Heart left ventricle (tissue), 16 donors: ENCODE measurements around the gene THBS1. TPM values are rescaled to one million over a fixed set of nuclear protein-coding genes. Genes with fewer than 3 reads are reported as not detected.

ENCODE experiments used
- ATAC-seq, 4 donors: fragments of 200-7000 bp; cut with Tn5 transposase; one replicate each; pipeline ENCODE4 v1.9.1; 2020 to 2022; ENCODE audit warnings: moderate library complexity in 4 of 4, mild to moderate bottlenecking in 3 of 4, moderate number of reproducible peaks in 1 of 4
- DNase-seq, 5 donors: peaks; one replicate each; pipeline ENCODE4 v3.0.0-alpha.2; 2020
- H3K27ac ChIP-seq, 12 donors: fragments of 200-600 bp; sonication (generic) in 4 of 12; one replicate each; pipeline versions ENCODE4 v1.5.0 to v1.8.0; 2016 to 2022; ENCODE audit warnings: mild to moderate bottlenecking in 2 of 12
- H3K27me3 ChIP-seq, 9 donors: fragments of 200-600 bp; sonication (generic) in 2 of 9; one replicate each; pipeline versions ENCODE4 v1.5.1 to v1.8.0; 2016 to 2022; ENCODE audit warnings: mild to moderate bottlenecking in 3 of 9
- H3K36me3 ChIP-seq, 9 donors: fragments of 200-600 bp; sonication (generic) in 2 of 9; one replicate each; pipeline versions ENCODE4 v1.5.0 to v1.8.0; 2018 to 2022; ENCODE audit warnings: mild to moderate bottlenecking in 2 of 9
- H3K4me1 ChIP-seq, 12 donors: fragments of 200-600 bp; sonication (generic) in 4 of 12; one replicate each; pipeline versions ENCODE4 v1.5.0 to v1.8.0; 2016 to 2022; ENCODE audit warnings: mild to moderate bottlenecking in 3 of 12
- H3K4me3 ChIP-seq, 12 donors: fragments of 200-600 bp; sonication (generic) in 4 of 12; one replicate each; pipeline versions ENCODE4 v1.5.0 to v1.8.0; 2017 to 2022; ENCODE audit warnings: mild to moderate bottlenecking in 9 of 12, moderate library complexity in 4 of 12
- H3K9me3 ChIP-seq, 12 donors: fragments of 200-600 bp; sonication (generic) in 4 of 12; one replicate each; pipeline versions ENCODE4 v1.5.0 to v1.8.0; 2016 to 2022; ENCODE audit warnings: mild to moderate bottlenecking in 1 of 12
- CTCF ChIP-seq, 12 donors: fragments of 200-600 bp; sonication (generic) in 4 of 12; IDR thresholded peaks; one replicate each; pipeline versions ENCODE4 v1.5.0 to v1.8.0; 2018 to 2022; ENCODE audit warnings: antibody characterized with exemption in 12 of 12, mild to moderate bottlenecking in 5 of 12
- POLR2A ChIP-seq, 2 donors: fragments of 450-650 bp; IDR thresholded peaks; one replicate each; pipeline ENCODE4 v1.6.1; 2017; ENCODE audit warnings: antibody characterized with exemption in 2 of 2, mild to moderate bottlenecking in 2 of 2, moderate library complexity in 2 of 2
- WGBS, 4 donors: extraction: QIAGEN DNeasy Blood & Tissue Kit in 2 of 4; methylation state at CpG; one replicate each; pipeline versions ENCODE4 v1.1.5 to v1.1.7; 2013 to 2018; 5-methylcytosine and 5-hydroxymethylcytosine counted together
- intact Hi-C, 10 donors: fragments of 100-400 bp; cut with DNase I; formaldehyde crosslinking; loops; one replicate each; pipeline versions ENCODE4 v1.11.1 to v1.14.2; 2022
- polyA plus RNA-seq, 2 donors: library from polyadenylated mRNA; stranded (reverse); fragments of 200-250 nt; gene quantifications; one replicate each; pipeline ENCODE4 v1.2.3, GENCODE V29; 2013
- total RNA-seq, 9 donors: library from RNA; depleted of rRNA in 2 of 9; stranded (reverse); fragments of >200 nt in 2 of 9; fragmentation: NEBNext Ultra II Directional in 3 of 9; extraction: Animal tissue kit (Norgen Biotek cat#: 25700) in 3 of 9; gene quantifications; one replicate each; pipeline versions ENCODE4 v1.1.0 to v1.2.4, GENCODE V29; 2016 to 2023
- donor health status: ischemic (EF 13 %, LVEDD 7.1; RV severe dilation, severe dysfunction).
- donor health status: healthy with polysubstance abuse.
- donor health status: DM: no; HTN: yes; CAD: no.
- donor health status: DM: no; HTN: no; CAD: no.
- donor health status: ischemic (EF 25% LVEDD 6.9; RV normal size, moderate dysfunction).
- donor health status: ischemic (EF 25% LVEDD 5.7; RV mildly dilated, moderate dysfunction).
- donor health status: healthy.
- donor health status: DM: yes; HTN: yes; CAD: no.
- donor health status: ischemic (EF 35%, LVEDD 5.7; RV mildly dilated, moderate dysfunction).
- donor health status: nonischemic (EF 11% LVEDD 7.7; RV severe dilation, severe dysfunction).
- donor health status: DM: yes; HTN: yes; CAD: no.
- donor health status: PGD.
- donor health status: ischemic (EF 29% LVEDD 5.4; RV normal size, mild dysfunction).
- donor health status: nonischemic (EF 23%, LVEDD 6.1; RV moderate dilation, normal function).

The THBS1 gene
- total and polyA plus RNA-seq, 11 donors, result 8.5 to 573 (median 160) TPM

- Histone ChIP-seq H3K27ac (peak overlapping the region; percentile 19 to 95 (median 62)), H3K27me3 (no peaks in the 10 kb centered on the region), H3K9me3 (no peaks in the 10 kb centered on the region), H3K36me3 (no peaks in the 10 kb centered on the region), H3K4me3 (no peak overlapping the region), H3K4me1 (peaks cover 3 to 73% (median 49%) of the 10 kb centered on the region in 12 donors)
- intact Hi-C loops, result loop anchor here in 1 of 10 donors (5.0 kb wide), 1 partner anchor 57 kb away; no protein-coding TSS in a partner anchor
- 43 to 48% (median 45%) methylated on average over 4 of the region's 4 CpGs for WGBS, 4 donors
- ATAC-seq (peak in 2 of 4 donors; percentile 1), DNase-seq (no peak)
- no peak for TF ChIP-seq POLR2A (IDR thresholded peaks at IDR 0.05)
- TF ChIP-seq CTCF (IDR thresholded peaks at IDR 0.05), result no peak
Measured at GRCh38 chr15:39625451-39625850, 44.6 kb downstream of the THBS1 start.

DNA sequence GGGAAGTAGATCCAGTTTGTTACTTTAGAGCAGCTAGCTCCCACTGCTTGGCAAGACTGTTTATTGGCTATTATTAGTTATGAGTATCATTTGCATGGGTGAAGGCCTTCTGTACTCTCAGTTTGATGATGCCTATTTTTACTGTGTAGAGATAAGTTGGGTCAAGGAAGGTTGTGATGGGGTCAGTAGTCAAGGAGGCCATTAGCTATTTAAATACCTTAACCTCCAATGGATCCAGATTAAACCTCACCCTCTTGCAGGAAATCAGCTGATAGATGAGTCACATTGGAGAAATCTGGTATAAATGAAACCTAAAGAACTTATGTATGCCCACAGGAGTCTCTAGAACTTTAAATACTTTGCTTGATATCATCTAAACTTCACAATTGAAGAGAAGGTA, 45.0 kb downstream of the THBS1 start:
- ATAC-seq, result peak in 2 of 4 donors; percentile 40 to 52
- Histone ChIP-seq H3K36me3 (no peaks in the 10 kb centered on the region), H3K27ac (peak overlapping the region in 11 of 12 donors; percentile 19 to 95 (median 64)), H3K27me3 (no peaks in the 10 kb centered on the region), H3K4me1 (peaks cover 3 to 73% (median 49%) of the 10 kb centered on the region in 12 donors), H3K4me3 (no peak overlapping the region), H3K9me3 (no peaks in the 10 kb centered on the region)
- intact Hi-C loops, result loop anchor here in 1 of 10 donors (5.0 kb wide), 1 partner anchor 56 kb away; no protein-coding TSS in a partner anchor
- no peak for DNase-seq
- TF ChIP-seq CTCF (IDR thresholded peaks at IDR 0.05), result no peak
- no peak for TF ChIP-seq POLR2A (IDR thresholded peaks at IDR 0.05)

GRCh38 chr15:39627451-39628143, 46.7 kb downstream of the THBS1 start:
- peaks cover 3 to 63% (median 45%) of the 10 kb centered on the region in 12 donors for H3K4me1 ChIP-seq
- WGBS, 4 donors, result 59 to 65% (median 60%) methylated on average over 3 of the region's 3 CpGs
- DNase-seq, result peak in 1 of 5 donors; percentile 37

More at GRCh38 chr15:39627451-39628143, 46.7 kb downstream of the THBS1 start:
- no peaks in the 10 kb centered on the region for H3K9me3 ChIP-seq
- intact Hi-C loops, result loop anchor here in 1 of 10 donors (5.0 kb wide), 1 partner anchor 55 kb away; no protein-coding TSS in a partner anchor
- TF ChIP-seq POLR2A (IDR thresholded peaks at IDR 0.05), result no peak
- TF ChIP-seq CTCF (IDR thresholded peaks at IDR 0.05), result no peak
- H3K36me3 ChIP-seq, result no peaks in the 10 kb centered on the region
- no peaks in the 10 kb centered on the region for H3K27me3 ChIP-seq
- H3K27ac ChIP-seq, result peak overlapping the region; percentile 67 to 95 (median 76)
- no peak overlapping the region for H3K4me3 ChIP-seq
- ATAC-seq, result peak; percentile 8 to 46 (median 24)
